ENCODE data around the gene TESMIN. TPM values are rescaled to one million over a fixed set of nuclear protein-coding genes. Genes with fewer than 3 reads are reported as not detected.
A peak's percentile ranks its signal among the peaks of the same experiment; 100 is the strongest.

TESMIN gene
- total and polyA plus RNA-seq, 8 donors, result 1.0 to 16.3 (median 3.3) TPM

DNA sequence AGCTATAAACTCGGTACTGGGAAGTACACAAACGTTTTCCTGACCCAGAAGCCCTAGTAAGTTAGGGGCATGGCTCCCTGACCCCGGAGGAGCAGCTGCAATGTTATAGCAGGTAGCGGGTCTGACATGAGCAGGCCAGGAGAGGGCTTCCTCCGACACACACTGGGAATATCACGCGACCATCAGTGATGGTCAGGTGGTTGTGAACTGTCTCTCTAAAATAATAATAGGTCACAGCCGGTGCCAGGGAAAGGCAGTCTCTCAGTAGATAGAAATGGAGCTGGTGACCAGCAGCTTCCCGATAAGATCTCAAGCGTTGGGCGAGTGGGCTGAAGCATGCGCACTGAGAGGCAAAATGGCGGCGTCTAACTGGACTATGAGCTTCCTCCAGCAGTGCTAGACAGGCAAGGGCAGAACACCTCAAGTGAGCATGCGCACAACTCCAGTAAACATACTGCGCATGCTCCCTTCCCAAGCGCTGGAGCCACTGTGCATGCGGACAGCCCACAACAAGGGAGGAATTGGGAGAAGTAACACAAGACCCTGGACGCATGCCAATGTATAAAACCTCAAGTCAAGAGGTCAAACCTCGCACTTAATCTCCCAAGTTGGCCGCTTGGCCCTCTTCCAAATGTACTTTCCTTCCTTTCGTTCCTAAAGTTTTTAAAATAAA lies 22.3 kb upstream of the TESMIN start:
- no peak overlapping the region for H3K4me3 ChIP-seq
- H3K9me3 ChIP-seq, result no peaks in the 10 kb centered on the region
- H3K4me1 ChIP-seq, result peaks cover 0 to 10% (median 5%) of the 10 kb centered on the region in 4 donors
- intact Hi-C loops (cut with DNase I; ENCODE audit: low total_unique reads), result no loop called here
- no peak for TF ChIP-seq POLR2AphosphoS5 (IDR thresholded peaks at IDR 0.05)
- TF ChIP-seq, protein P1, sequence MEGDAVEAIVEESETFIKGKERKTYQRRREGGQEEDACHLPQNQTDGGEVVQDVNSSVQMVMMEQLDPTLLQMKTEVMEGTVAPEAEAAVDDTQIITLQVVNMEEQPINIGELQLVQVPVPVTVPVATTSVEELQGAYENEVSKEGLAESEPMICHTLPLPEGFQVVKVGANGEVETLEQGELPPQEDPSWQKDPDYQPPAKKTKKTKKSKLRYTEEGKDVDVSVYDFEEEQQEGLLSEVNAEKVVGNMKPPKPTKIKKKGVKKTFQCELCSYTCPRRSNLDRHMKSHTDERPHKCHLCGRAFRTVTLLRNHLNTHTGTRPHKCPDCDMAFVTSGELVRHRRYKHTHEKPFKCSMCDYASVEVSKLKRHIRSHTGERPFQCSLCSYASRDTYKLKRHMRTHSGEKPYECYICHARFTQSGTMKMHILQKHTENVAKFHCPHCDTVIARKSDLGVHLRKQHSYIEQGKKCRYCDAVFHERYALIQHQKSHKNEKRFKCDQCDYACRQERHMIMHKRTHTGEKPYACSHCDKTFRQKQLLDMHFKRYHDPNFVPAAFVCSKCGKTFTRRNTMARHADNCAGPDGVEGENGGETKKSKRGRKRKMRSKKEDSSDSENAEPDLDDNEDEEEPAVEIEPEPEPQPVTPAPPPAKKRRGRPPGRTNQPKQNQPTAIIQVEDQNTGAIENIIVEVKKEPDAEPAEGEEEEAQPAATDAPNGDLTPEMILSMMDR (IDR thresholded peaks at IDR 0.05), result no peak
- no peak for TF ChIP-seq EP300 (IDR thresholded peaks at IDR 0.05)
- no peak for TF ChIP-seq POLR2A (IDR thresholded peaks at IDR 0.05)
- 76 to 78% (median 76%) methylated on average over 20 to 22 of the region's 22 CpGs for WGBS, 5 donors
- peaks cover 82 to 100% (median 100%) of the 10 kb centered on the region in 4 donors for H3K36me3 ChIP-seq
- no peak overlapping the region for H3K27ac ChIP-seq
- DNase-seq, result peak in 1 of 2 donors; percentile 77
- H3K27me3 ChIP-seq, result no peaks in the 10 kb centered on the region

DNA sequence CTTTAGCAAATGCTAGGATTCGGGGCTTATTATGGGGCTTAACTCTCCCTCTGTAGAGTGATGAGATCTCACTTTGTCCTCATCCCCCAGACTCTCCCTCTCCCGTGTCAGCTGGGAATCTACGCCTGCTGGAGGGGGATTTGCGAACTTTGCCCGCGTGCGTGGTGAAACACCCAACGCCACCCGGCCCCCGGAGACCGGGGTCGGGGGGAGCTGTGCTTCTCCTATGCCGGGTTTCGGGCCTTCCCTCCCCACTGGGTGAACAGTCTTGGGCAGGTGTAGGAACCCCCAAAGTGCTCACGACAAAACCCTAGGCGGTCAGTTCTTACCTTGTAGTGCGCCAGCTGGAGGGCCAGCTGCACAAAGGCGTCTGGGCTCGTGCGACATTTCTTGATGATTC lies 21.6 kb upstream of the TESMIN start:
- no peaks in the 10 kb centered on the region for H3K9me3 ChIP-seq
- H3K36me3 ChIP-seq, result peaks cover 82 to 100% (median 99%) of the 10 kb centered on the region in 4 donors
- no peaks in the 10 kb centered on the region for H3K27me3 ChIP-seq
- peaks cover 0 to 10% (median 5%) of the 10 kb centered on the region in 4 donors for H3K4me1 ChIP-seq
- intact Hi-C loops (cut with DNase I; ENCODE audit: low total_unique reads), result no loop called here
- TF ChIP-seq POLR2AphosphoS5 (IDR thresholded peaks at IDR 0.05) (no peak), EP300 (IDR thresholded peaks at IDR 0.05) (no peak), POLR2A (IDR thresholded peaks at IDR 0.05) (no peak)
- TF ChIP-seq, protein P1 (IDR thresholded peaks at IDR 0.05), result no peak
- no peak for DNase-seq
- H3K4me3 ChIP-seq, result no peak overlapping the region
- 96 to 98% (median 97%) methylated on average over 20 of the region's 20 CpGs for WGBS, 5 donors
- no peak overlapping the region for H3K27ac ChIP-seq

DNA sequence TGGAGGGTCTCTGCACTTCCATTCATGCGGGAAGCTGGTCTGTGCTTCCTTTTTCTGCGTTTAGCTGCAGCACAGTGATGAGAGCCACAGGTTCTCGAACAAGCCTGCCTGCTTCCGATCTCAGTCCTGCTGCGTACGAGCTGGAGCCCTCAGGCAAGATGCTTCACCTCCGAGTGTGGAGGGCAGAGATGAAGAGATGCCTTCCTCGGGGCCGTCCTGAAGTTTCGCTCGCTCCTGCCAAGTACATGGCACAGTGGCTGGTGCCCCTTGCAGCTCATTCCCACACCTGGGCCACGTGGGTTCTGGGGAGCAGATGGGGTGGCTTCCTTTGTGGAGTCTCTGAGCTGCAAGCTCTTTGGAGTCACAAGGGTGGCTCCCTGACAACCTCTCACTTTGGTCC lies 19.5 kb upstream of the TESMIN start:
- Histone ChIP-seq H3K4me1 (peaks cover 0 to 10% (median 5%) of the 10 kb centered on the region in 4 donors), H3K9me3 (no peaks in the 10 kb centered on the region), H3K27me3 (no peaks in the 10 kb centered on the region), H3K27ac (no peak overlapping the region), H3K36me3 (peaks cover 73 to 100% (median 98%) of the 10 kb centered on the region in 4 donors), H3K4me3 (no peak overlapping the region)
- no peak for DNase-seq
- intact Hi-C loops (cut with DNase I; ENCODE audit: low total_unique reads), result no loop called here
- 90 to 94% (median 92%) methylated on average over 12 of the region's 12 CpGs for WGBS, 5 donors
- TF ChIP-seq EP300 (IDR thresholded peaks at IDR 0.05) (no peak), POLR2AphosphoS5 (IDR thresholded peaks at IDR 0.05) (no peak), POLR2A (IDR thresholded peaks at IDR 0.05) (no peak)
- TF ChIP-seq, protein P1 (IDR thresholded peaks at IDR 0.05), result no peak

DNA sequence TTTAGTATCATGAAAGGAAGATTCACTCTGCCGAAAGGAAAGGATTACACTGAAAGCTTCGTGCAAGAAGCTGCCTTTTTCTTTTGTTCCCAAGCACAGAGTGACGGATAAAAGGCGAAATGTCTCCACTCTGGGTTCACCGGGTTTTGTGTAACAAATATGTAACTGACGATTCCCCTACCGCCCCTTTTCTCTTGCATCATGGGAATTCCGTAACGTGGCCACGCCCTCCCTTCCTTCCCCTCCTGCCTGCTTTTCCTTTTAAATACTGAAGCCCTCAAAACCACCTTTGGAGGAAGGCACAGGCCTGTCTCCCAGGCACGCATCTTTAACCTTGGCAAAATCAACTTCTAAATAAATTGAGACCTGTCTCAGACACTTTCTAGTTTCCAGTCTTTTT lies 16.4 kb upstream of the TESMIN start:
- no peaks in the 10 kb centered on the region for H3K27me3 ChIP-seq
- WGBS, 5 donors, result 80 to 96% (median 92%) methylated on average over 11 of the region's 11 CpGs
- no peak for TF ChIP-seq EP300 (IDR thresholded peaks at IDR 0.05)
- TF ChIP-seq POLR2AphosphoS5 (IDR thresholded peaks at IDR 0.05), result no peak
- TF ChIP-seq, protein P1 (IDR thresholded peaks at IDR 0.05), result no peak
- TF ChIP-seq POLR2A (IDR thresholded peaks at IDR 0.05), result no peak
- no peaks in the 10 kb centered on the region for H3K4me1 ChIP-seq
- no peak overlapping the region for H3K4me3 ChIP-seq
- peaks cover 54 to 100% (median 98%) of the 10 kb centered on the region in 4 donors for H3K36me3 ChIP-seq
- H3K9me3 ChIP-seq, result no peaks in the 10 kb centered on the region
- no peak overlapping the region for H3K27ac ChIP-seq
- intact Hi-C loops (cut with DNase I; ENCODE audit: low total_unique reads), result no loop called here
- no peak for DNase-seq
